SU-DHL-6 (cell line): ENCODE results near the gene HRAS.
"Not testable (repeated sequence)": the region's sequence is repeated elsewhere in the genome, so short reads cannot be mapped to it uniquely, and the experiment has no call there.

Experiments
- CTCF ChIP-seq: fragments of 200-600 bp; sonication (generic); IDR thresholded peaks from one replicate; pipeline ENCODE4 v1.5.1; 2017; ENCODE audit warnings: antibody characterized with exemption, mild to moderate bottlenecking, low read length, moderate library complexity; ENCODE audit not compliant: insufficient read depth, poor library complexity, severe bottlenecking
- EZH2phosphoT487 ChIP-seq: fragments of 200-600 bp; sonication (generic), shearing (Covaris generic); conservative IDR thresholded peaks from 2 replicates; pipeline ENCODE4 v1.6.1; 2018; ENCODE audit warnings: mild to moderate bottlenecking, antibody characterized with exemption, low read length, moderate library complexity, mixed read lengths

- not testable (repeated sequence) for TF ChIP-seq CTCF, EZH2phosphoT487
These were observed 18.3 kb downstream of the HRAS start for GRCh38 chr11:516918-517685.
